ENCODE results near the gene PPP2R2C.

GRCh38 chr4:6361076-6361784 lies 111.2 kb downstream of the PPP2R2C start:
- no peak for TF ChIP-seq POLR2A (IDR thresholded peaks at IDR 0.05; ENCODE audit: low read depth, low read length)
- TF ChIP-seq POLR2AphosphoS5 (IDR thresholded peaks at IDR 0.05; ENCODE audit: low read depth, low read length): no peak
- no peak for TF ChIP-seq PAX5 (IDR thresholded peaks at IDR 0.05; ENCODE audit: insufficient read depth, low read length, severe bottlenecking)
